Left cardiac atrium (tissue), 4 donors: ENCODE results near the gene PAM16. TPM values are rescaled to one million over a fixed set of nuclear protein-coding genes. Genes with fewer than 3 reads are reported as not detected.
A peak's percentile ranks its signal among the peaks of the same experiment; 100 is the strongest.

Experiments
- ATAC-seq, 2 donors: fragments of 200-7000 bp; cut with Tn5 transposase; one replicate each; pipeline ENCODE4 v1.9.1; 2020; ENCODE audit warnings: mild to moderate bottlenecking in 2 of 2, moderate library complexity in 2 of 2
- DNase-seq: peaks from one replicate; pipeline ENCODE4 v3.0.0-alpha.2; 2020
- intact Hi-C, 2 donors: fragments of 100-400 bp; cut with DNase I; formaldehyde crosslinking; loops; one replicate each; pipeline versions ENCODE4 v1.14.1 to v1.15.1; 2022 to 2023
- total RNA-seq, 2 donors: library from RNA; stranded (reverse); fragmentation: NEBNext Ultra II Directional; extraction: Animal tissue kit (Norgen Biotek cat#: 25700); gene quantifications; one replicate each; pipeline ENCODE4 v1.2.1, GENCODE V29; 2021
- donor health status: DM: no; HTN: yes; CAD: no.
- donor health status: DM: no; HTN: yes; CAD: no; lungs with severe emphysema.
- donor health status: DM: yes; HTN: yes; CAD: no.
- donor health status: Dilated cardiomyopathy.

The PAM16 gene
- total RNA-seq, 2 donors from 2014 or later = 51.0 to 64.3 TPM

DNA sequence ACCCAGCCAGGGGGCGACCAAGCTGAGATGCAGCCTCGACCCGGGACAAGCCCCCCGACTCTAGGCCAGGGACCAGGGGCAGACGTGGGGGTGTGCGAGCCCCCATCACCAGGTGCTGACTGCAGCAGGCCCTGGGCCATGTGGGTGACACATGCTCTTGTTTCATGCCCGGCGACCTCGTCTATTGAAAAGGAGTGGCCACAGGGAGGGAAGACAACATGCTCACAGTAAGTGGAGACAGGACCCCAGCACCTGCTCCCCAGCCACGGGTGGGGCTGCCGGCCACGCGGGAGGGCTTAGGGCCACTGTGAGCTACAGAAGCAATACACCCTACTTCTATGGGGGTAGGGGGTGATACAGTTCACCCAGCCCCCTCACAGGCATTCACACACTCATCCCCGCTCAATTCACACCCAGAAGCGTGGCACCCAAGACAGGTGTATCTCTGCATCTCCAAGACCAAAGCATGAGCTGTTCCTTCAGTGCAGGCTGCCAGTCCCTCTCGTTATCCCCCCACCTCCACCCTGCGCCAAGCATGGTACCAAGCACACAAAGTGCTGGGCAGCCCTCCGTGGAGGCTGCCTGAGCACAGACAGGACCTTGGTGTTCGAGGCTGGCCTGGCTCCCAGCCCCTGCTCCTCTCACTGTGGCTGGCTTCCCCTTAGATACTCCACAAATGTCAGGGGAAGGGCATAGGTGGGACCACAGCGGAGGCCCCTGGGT is 34.1 kb upstream of the PAM16 start:
- ATAC-seq (no peak), DNase-seq (peak; percentile 19)
- intact Hi-C loops = no loop called here

DNA sequence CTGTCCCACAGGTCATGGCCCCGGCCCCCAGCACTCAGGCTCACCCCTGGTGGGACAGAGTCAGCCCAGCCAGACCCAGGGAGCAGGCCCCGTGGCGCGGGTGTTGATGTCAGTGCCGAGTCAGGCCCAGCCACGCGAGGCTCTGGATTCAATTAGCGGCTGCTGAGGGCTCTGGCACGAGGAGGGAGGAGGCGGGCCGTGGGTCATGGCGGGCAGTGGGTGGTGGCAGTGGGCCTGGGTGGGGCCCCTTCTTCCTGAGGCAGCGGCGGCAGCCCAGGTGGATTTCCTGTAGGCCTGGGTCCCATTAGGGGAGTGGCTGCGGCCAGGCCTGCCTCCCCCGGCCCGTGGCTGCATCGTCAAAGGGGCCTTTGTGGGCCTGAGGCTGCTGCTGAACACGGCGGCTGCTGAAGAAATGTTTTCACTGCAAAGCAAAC is 33.4 kb upstream of the PAM16 start:
- intact Hi-C loops = no loop called here
- DNase-seq (peak; percentile 52), ATAC-seq (peak in 1 of 2 donors; percentile 5)

GRCh38 chr16:4383591-4384444 is 32.7 kb upstream of the PAM16 start:
- DNase-seq (peak; percentile 23), ATAC-seq (no peak)
- intact Hi-C loops = no loop called here

DNA sequence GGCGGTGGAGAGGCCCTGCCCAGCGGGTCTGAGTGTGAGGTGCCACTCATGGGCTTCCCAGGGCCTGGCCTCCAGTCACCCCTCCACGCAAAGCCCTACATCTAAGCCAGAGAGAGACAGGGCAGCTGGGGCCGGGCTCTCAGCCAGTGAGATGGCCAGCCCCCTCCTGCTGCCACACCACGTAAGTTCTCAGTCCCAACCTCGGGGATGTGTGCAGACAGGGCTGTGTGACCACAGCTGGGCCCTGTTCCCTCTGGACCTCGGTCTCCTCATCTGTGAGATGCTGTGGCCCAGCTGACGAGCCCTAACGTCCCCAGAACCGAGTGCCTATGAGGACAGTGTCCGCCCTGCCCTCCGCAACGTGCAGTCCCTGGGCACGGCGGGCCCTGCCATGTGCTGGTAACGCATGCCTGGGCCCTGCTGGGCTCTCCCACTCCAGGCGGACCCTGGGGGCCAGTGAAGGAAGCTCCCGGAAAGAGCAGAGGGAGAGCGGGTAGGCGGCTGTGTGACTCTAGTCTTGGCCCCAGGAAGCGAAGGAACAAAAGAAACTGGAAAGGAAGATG is 31.8 kb upstream of the PAM16 start:
- ATAC-seq (no peak), DNase-seq (peak; percentile 21)
- intact Hi-C loops = no loop called here

GRCh38 chr16:4381935-4382794 is 31.0 kb upstream of the PAM16 start:
- intact Hi-C loops = no loop called here
- ATAC-seq = no peak
- DNase-seq = no peak

DNA sequence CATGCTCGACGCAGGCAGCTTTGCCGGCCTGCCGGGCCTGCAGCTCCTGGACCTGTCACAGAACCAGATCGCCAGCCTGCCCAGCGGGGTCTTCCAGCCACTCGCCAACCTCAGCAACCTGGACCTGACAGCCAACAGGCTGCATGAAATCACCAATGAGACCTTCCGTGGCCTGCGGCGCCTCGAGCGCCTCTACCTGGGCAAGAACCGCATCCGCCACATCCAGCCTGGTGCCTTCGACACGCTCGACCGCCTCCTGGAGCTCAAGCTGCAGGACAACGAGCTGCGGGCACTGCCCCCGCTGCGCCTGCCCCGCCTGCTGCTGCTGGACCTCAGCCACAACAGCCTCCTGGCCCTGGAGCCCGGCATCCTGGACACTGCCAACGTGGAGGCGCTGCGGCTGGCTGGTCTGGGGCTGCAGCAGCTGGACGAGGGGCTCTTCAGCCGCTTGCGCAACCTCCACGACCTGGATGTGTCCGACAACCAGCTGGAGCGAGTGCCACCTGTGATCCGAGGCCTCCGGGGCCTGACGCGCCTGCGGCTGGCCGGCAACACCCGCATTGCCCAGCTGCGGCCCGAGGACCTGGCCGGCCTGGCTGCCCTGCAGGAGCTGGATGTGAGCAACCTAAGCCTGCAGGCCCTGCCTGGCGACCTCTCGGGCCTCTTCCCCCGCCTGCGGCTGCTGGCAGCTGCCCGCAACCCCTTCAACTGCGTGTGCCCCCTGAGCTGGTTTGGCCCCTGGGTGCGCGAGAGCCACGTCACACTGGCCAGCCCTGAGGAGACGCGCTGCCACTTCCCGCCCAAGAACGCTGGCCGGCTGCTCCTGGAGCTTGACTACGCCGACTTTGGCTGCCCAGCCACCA is 30.2 kb upstream of the PAM16 start:
- intact Hi-C loops = no loop called here
- DNase-seq (no peak), ATAC-seq (no peak)

DNA sequence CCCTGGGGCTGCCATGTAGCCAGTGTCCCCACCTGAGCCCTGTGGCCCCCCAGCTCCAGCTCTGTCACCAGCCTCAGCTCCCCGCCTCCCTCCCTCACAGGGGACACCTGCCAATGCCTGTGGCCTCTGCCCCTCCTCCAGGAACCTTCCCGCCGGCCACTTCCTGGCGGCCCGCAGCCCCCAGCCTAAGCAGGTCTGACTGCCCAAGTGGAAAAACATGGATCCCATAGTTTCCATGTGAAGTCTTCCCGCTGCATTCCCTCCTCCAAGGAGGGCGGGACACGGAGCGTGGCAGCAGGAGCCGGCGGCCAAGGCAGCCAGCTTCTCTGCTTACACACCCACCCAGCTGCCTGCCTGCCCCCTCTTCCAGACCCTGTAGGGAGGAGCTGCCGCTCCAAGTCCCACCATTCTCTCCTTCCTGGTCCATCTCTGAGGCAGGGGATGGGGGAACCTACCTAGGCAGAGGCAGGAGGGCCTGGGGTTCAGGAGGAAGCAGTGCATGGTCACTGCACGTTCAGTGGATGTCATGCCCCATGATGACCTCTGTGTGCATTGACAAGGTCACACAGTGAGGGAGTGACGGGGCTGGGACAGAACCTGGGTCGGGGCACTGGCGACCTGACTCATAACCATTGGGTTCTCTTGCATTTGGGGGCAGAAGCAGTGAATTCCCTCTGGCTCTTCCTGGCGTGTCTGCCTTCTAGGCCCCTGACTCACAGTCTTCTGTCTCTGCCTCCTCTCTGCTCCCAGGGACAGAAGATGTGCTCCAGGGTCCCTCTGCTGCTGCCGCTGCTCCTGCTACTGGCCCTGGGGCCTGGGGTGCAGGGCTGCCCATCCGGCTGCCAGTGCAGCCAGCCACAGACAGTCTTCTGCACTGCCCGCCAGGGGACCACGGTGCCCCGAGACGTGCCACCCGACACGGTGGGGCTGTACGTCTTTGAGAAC is 29.3 kb upstream of the PAM16 start:
- intact Hi-C loops = no loop called here
- no peak for ATAC-seq
- peak; percentile 24 for DNase-seq

DNA sequence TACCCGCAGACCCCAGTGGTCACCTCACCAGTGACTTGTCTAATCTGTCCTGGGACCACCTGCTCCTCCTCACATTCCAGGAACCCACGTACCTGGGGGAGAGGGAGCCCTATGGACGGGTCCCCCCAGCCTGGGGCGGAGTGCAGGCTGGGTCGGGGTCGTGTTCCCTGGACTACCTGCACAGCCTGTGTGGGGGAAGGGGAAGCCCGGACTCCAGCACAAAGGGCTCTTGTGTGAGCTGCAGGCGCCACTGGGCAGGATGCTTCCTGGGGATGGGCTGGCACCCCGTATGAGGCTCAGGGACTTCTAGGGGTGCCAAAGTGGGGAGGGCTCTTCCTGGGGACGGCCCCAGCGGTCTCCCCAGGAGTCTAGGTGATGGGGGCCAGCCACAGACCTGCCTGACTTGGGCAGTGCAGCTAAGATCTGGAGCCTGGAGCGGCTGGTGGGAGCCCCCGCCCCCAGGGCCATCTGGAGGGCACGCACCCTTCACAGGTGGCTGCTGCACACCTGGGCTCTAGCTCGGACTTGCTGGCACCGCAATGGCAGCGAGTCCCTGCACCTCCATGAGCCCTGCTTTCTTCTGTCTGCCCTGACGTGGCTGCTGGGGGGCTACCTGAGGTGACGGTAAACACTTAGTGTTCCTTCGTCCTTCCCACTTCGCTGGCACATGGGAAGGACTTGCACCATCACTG is 28.0 kb upstream of the PAM16 start:
- intact Hi-C loops = no loop called here
- ATAC-seq (no peak), DNase-seq (no peak)

GRCh38 chr16:4378161-4378666 is 27.1 kb upstream of the PAM16 start:
- DNase-seq (peak; percentile 71), ATAC-seq (peak in 1 of 2 donors; percentile 1)
- intact Hi-C loops = no loop called here

- peak; percentile 19 for DNase-seq
- intact Hi-C loops = no loop called here
- no peak for ATAC-seq
Observed at GRCh38 chr16:4377573-4378154, 26.5 kb upstream of the PAM16 start.

DNA sequence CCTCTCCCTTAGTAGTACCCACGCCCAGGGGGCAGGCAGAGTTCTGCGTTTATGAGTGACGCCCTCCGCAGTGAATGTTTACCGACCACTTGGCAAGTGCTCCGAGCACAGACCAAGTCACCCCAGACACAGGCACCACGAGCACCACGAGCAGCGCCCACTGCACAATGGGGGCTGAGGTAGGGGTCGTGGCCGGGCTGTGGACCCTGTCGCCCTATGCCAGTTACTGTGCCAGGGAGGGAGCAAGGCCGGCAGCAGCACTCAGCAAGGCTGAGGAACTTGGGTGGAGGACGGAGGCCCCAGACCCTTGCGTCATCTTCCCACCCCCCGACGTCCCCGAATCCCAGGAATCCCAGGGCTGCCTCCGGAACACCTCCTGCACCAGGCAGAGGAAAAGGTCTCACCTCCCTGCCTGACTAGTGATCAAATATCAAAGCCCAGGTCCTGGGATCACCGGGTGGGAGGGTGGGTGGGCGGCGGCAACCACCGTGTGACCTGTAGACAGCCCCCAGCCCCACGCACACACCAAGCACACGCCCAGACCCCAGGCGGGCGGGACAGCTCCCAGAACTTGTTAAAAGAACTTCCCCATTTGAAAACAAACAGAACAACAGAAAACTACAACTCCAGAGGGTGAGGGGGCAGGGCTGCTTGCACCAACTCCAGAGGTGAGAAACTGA is 25.9 kb upstream of the PAM16 start:
- ATAC-seq (no peak), DNase-seq (no peak)
- intact Hi-C loops = no loop called here

DNA sequence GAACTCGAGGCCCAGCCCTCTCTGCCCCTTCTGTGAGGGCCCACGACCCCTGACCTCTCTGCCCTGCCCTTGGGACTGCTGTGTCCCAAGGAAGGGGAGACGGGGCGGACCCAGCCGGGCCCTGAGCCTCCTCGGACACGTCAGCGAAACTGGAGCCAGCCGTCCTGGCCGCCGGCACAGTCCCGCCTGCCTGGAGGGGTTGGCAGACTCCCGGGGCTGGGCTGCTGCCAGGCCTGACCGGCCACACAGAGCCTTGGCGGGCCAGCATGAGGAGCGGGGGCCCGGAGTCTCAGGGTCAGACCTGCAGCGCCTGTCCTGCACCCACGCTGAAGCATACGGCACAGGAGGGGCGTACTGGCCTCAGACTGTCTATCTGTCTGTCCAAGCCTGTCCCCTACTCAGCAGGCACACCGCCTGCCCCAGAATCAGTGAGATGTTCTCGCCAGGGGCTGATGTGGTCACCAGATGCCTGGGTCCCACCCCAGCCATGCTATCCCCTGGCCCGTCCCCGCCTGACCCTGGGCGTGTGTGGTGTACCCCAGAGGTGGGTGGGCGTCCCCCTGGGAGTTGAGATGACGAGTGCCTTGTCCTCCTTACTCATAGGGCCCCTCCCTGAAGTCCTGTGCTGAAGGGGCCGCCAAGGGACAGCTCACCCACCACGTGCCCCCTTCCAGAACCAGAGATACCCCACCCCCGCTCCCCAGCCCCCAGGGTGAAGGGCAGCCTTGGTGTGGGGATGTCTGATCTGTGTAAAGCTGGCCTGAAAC is 25.2 kb upstream of the PAM16 start:
- peak; percentile 93 for DNase-seq
- intact Hi-C loops = no loop called here
- peak; percentile 60 to 66 for ATAC-seq

DNA sequence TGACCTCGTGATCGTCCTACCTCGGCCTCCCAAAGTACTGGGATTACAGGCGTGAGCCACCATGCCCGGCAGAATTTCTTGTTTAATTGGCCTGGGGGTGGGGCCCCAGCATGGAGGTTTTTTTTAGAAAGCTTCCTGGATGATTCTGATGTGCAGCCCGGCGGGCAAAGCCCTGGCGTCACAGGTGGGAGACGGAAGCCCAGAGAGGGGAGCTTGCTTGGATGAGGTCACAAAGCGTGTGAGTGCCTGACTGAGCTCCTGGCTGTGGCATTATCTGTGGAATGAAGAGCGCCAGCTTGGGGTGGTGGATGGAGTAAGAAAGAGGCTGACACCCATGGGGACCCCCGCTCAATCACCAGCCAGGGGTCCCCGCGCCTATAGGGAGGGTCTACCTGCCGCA is 24.6 kb upstream of the PAM16 start:
- ATAC-seq (no peak), DNase-seq (no peak)
- intact Hi-C loops = no loop called here

- ATAC-seq (peak; percentile 17 to 29), DNase-seq (peak; percentile 83)
- intact Hi-C loops = no loop called here
Observed at GRCh38 chr16:4373909-4374742, 23.0 kb upstream of the PAM16 start.
